H9 (cell line): ENCODE data around the gene HSPA12A. TPM values are rescaled to one million over a fixed set of nuclear protein-coding genes. Genes with fewer than 3 reads are reported as not detected.

Source experiments
- DNase-seq: peaks from one replicate; pipeline ENCODE4 v3.0.0-alpha.2; 2017
- H2AFZ ChIP-seq: one replicate; pipeline ENCODE4 v1.6.1; 2013; ENCODE audit warnings: mild to moderate bottlenecking, low read length, control low read depth, moderate library complexity
- H2AK5ac ChIP-seq: 2 replicates; pipeline ENCODE4 v1.6.1; 2013; ENCODE audit warnings: low read length, control low read depth, mixed read lengths; ENCODE audit not compliant: insufficient read length
- H2BK120ac ChIP-seq: one replicate; pipeline ENCODE4 v1.6.1; 2013; ENCODE audit warnings: low read depth, mild to moderate bottlenecking, low read length, control low read depth, inconsistent platforms; ENCODE audit not compliant: poor library complexity, severe bottlenecking
- H2BK12ac ChIP-seq: 2 replicates; pipeline ENCODE4 v1.6.1; 2013; ENCODE audit warnings: low read length, control low read depth, mixed read lengths, low read depth; ENCODE audit not compliant: insufficient read length
- H2BK15ac ChIP-seq: 2 replicates; pipeline ENCODE4 v1.6.1; 2013; ENCODE audit warnings: low read depth, low read length, control low read depth
- H2BK20ac ChIP-seq: one replicate; pipeline ENCODE4 v1.6.1; 2013; ENCODE audit warnings: low read depth, mild to moderate bottlenecking, low read length, control low read depth, inconsistent platforms; ENCODE audit not compliant: poor library complexity, severe bottlenecking
- H2BK5ac ChIP-seq: 2 replicates; pipeline ENCODE4 v1.6.1; 2013; ENCODE audit warnings: low read length, control low read depth, mixed read lengths; ENCODE audit not compliant: insufficient read length
- H3K14ac ChIP-seq: 2 replicates; pipeline ENCODE4 v1.6.1; 2013; ENCODE audit warnings: low read length, control low read depth; ENCODE audit not compliant: insufficient read depth
- H3K18ac ChIP-seq: 2 replicates; pipeline ENCODE4 v1.6.1; 2013; ENCODE audit warnings: low read depth, mild to moderate bottlenecking, mixed read lengths, low read length, control low read depth; ENCODE audit not compliant: insufficient read length
- H3K23ac ChIP-seq: 2 replicates; pipeline ENCODE4 v1.6.1; 2013; ENCODE audit warnings: low read length, control low read depth, mixed read lengths, low read depth; ENCODE audit not compliant: insufficient read length
- H3K23me2 ChIP-seq: 2 replicates; pipeline ENCODE4 v1.6.1; 2013; ENCODE audit warnings: low read depth, mild to moderate bottlenecking, mixed read lengths, low read length, control low read depth; ENCODE audit not compliant: insufficient read length, poor library complexity, severe bottlenecking
- H3K27ac ChIP-seq: 2 replicates; pipeline ENCODE4 v1.5.1; 2013; ENCODE audit warnings: low read length, control low read depth, mixed read lengths, low read depth; ENCODE audit not compliant: insufficient read length
- H3K27me3 ChIP-seq: 2 replicates; pipeline ENCODE4 v1.6.1; 2013; ENCODE audit warnings: low read length, control low read depth, inconsistent platforms; ENCODE audit not compliant: insufficient read depth
- H3K4ac ChIP-seq: 2 replicates; pipeline ENCODE4 v1.6.1; 2013; ENCODE audit warnings: low read depth, mild to moderate bottlenecking, control low read depth, inconsistent platforms, low read length, moderate library complexity
- H3K4me1 ChIP-seq: 2 replicates; pipeline ENCODE4 v1.6.1; 2013; ENCODE audit warnings: low read length, control low read depth, inconsistent platforms; ENCODE audit not compliant: insufficient read depth
- H3K4me2 ChIP-seq: 2 replicates; pipeline ENCODE4 v1.6.1; 2013; ENCODE audit warnings: low read length, control low read depth, mixed read lengths; ENCODE audit not compliant: insufficient read length, insufficient read depth
- H3K56ac ChIP-seq: 2 replicates; pipeline ENCODE4 v1.6.1; 2013; ENCODE audit warnings: low read depth, mild to moderate bottlenecking, mixed read lengths, low read length, control low read depth; ENCODE audit not compliant: insufficient read length
- H3K79me1 ChIP-seq: 2 replicates; pipeline ENCODE4 v1.6.1; 2013; ENCODE audit warnings: low read depth, mild to moderate bottlenecking, moderate library complexity, low read length, control low read depth, inconsistent platforms; ENCODE audit not compliant: insufficient read depth, poor library complexity, severe bottlenecking
- H3K79me2 ChIP-seq: 2 replicates; pipeline ENCODE4 v1.6.1; 2013; ENCODE audit warnings: low read length, control low read depth, inconsistent platforms; ENCODE audit not compliant: insufficient read depth
- H3K9ac ChIP-seq: 2 replicates; pipeline ENCODE4 v1.6.1; 2013; ENCODE audit warnings: low read length, control low read depth, mixed read lengths; ENCODE audit not compliant: insufficient read length; ENCODE audit errors: extremely low read depth
- H3K9me3 ChIP-seq: one replicate; pipeline ENCODE4 v1.6.1; 2013; ENCODE audit warnings: low read depth, low read length, inconsistent platforms; ENCODE audit not compliant: control insufficient read depth
- H3T11ph ChIP-seq: one replicate; pipeline ENCODE4 v1.6.1; 2013; ENCODE audit warnings: mild to moderate bottlenecking, low read length, control low read depth, inconsistent platforms
- H4K20me1 ChIP-seq: one replicate; pipeline ENCODE4 v1.6.1; 2013; ENCODE audit not compliant: control insufficient read depth, insufficient read length, insufficient read depth
- H4K5ac ChIP-seq: 2 replicates; pipeline ENCODE4 v1.6.1; 2013; ENCODE audit warnings: low read depth, mild to moderate bottlenecking, mixed read lengths, low read length, control low read depth; ENCODE audit not compliant: insufficient read length
- H4K8ac ChIP-seq: replicated peaks from 2 replicates; pipeline ENCODE4 v1.6.1; 2013; ENCODE audit warnings: low read length, control low read depth, mixed read lengths, low read depth; ENCODE audit not compliant: insufficient read length
- H4K91ac ChIP-seq: 2 replicates; pipeline ENCODE4 v1.6.1; 2013; ENCODE audit warnings: low read depth, mild to moderate bottlenecking, moderate library complexity, mixed read lengths, low read length, control low read depth; ENCODE audit not compliant: insufficient read length
- H3K27ac Mint-ChIP-seq, 3 experiments: 2 replicates in 2 of 3; 3 replicates in 1 of 3; pipeline ENCODE4 v1.8.0; 2020 to 2021; ENCODE audit warnings: mixed read lengths in 3 of 3, mild to moderate bottlenecking in 1 of 3, moderate library complexity in 1 of 3
- H3K27me3 Mint-ChIP-seq: 2 replicates; pipeline ENCODE4 v1.8.0; 2021; ENCODE audit warnings: low read depth, mild to moderate bottlenecking, moderate library complexity, mixed read lengths
- H3K36me3 Mint-ChIP-seq, 3 experiments: 2 replicates in 2 of 3; 3 replicates in 1 of 3; pipeline ENCODE4 v1.8.0; 2020 to 2021; ENCODE audit warnings: low read depth in 3 of 3, mixed read lengths in 3 of 3; ENCODE audit not compliant: insufficient read depth in 1 of 3
- H3K4me1 Mint-ChIP-seq, 2 experiments: 2 replicates each; pipeline ENCODE4 v1.8.0; 2020; ENCODE audit warnings: mixed read lengths in 2 of 2
- H3K4me3 Mint-ChIP-seq, 2 experiments: 2 replicates in 1 of 2; 3 replicates in 1 of 2; pipeline ENCODE4 v1.8.0; 2020 to 2021; ENCODE audit warnings: mild to moderate bottlenecking in 2 of 2, mixed read lengths in 2 of 2, moderate library complexity in 1 of 2
- H3K9me3 Mint-ChIP-seq, 2 experiments: 2 replicates in 1 of 2; 3 replicates in 1 of 2; pipeline ENCODE4 v1.8.0; 2020; ENCODE audit warnings: mild to moderate bottlenecking in 2 of 2, mixed read lengths in 2 of 2, moderate library complexity in 1 of 2
- CTCF ChIP-seq: fragments of 200-600 bp; sonication (generic); conservative IDR thresholded peaks from 3 replicates; pipeline ENCODE4 v1.8.0; 2021; ENCODE audit warnings: antibody characterized with exemption, mild to moderate bottlenecking
- WGBS: extraction: QIAGEN DNeasy Blood & Tissue Kit; methylation state at CpG from one replicate; pipeline ENCODE4 v1.1.7; 2013; ENCODE audit warnings: missing lambda C conversion rate, low lambda C conversion rate, mixed read lengths; ENCODE audit not compliant: insufficient read length; ENCODE audit errors: extremely low coverage; 5-methylcytosine and 5-hydroxymethylcytosine counted together
- total RNA-seq: library from RNA; stranded (reverse); gene quantifications from 2 replicates; pipeline ENCODE4 v1.2.1, GENCODE V29; 2021

The HSPA12A gene
- total RNA-seq, 1 experiment from 2014 or later: 3.2 TPM

DNA sequence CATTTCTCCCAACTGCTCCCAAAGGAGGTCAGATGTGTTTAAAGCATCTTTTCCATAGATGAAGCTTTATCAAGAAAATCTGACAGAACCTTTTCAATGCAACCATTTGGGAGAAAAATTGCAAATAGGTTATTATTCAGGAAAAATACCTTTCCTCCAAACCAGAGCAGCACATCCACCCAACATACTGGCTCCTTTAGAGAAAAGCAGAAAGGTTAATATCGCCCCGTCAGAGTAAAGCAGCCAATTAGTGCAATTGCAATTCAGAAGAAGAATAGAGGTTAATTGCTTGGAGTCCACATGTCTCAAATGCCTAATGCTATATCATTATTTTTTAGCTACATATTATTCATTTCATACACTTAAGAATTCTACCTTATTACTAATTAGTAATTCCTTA lies 48.9 kb upstream of the HSPA12A start:
- no peak overlapping the region for H2AK5ac ChIP-seq
- DNase-seq: no peak
- H3K4me1 Mint-ChIP-seq: peaks cover 4 to 10% of the 10 kb centered on the region in 2 experiments
- H3K14ac ChIP-seq: no peak overlapping the region
- H3K27ac Mint-ChIP-seq: no peak overlapping the region
- WGBS: no CpG with 5 or more reads among the region's 2 CpGs
- H3K4me3 Mint-ChIP-seq: no peak overlapping the region
- TF ChIP-seq CTCF: no peak
- no peaks in the 10 kb centered on the region for H3K79me2 ChIP-seq
- no peak overlapping the region for H3K4ac ChIP-seq
- H3K9ac ChIP-seq: no peak overlapping the region
- no peak overlapping the region for H4K8ac ChIP-seq
- H3K18ac ChIP-seq: no peak overlapping the region
- H3K4me1 ChIP-seq: no peaks in the 10 kb centered on the region
- H3K27ac ChIP-seq: no peak overlapping the region
- H2BK15ac ChIP-seq: no peak overlapping the region
- H3K23ac ChIP-seq: no peak overlapping the region
- H3K27me3 ChIP-seq: no peaks in the 10 kb centered on the region
- H2BK20ac ChIP-seq: no peak overlapping the region
- H3K79me1 ChIP-seq: no peaks in the 10 kb centered on the region
- no peak overlapping the region for H2BK12ac ChIP-seq
- no peak overlapping the region for H2BK120ac ChIP-seq
- no peak overlapping the region for H2AFZ ChIP-seq
- H3K9me3 ChIP-seq: no peaks in the 10 kb centered on the region
- no peaks in the 10 kb centered on the region; a peak in 1 of 7 replicates for H3K36me3 Mint-ChIP-seq
- H3K56ac ChIP-seq: no peak overlapping the region
- no peak overlapping the region for H3T11ph ChIP-seq
- H4K20me1 ChIP-seq: no peaks in the 10 kb centered on the region
- no peak overlapping the region for H4K5ac ChIP-seq
- peaks cover 16% of the 10 kb centered on the region for H3K27me3 Mint-ChIP-seq
- H3K4me2 ChIP-seq: no peak overlapping the region
- H2BK5ac ChIP-seq: no peak overlapping the region
- H4K91ac ChIP-seq: no peak overlapping the region
- peaks cover 0 to 3% of the 10 kb centered on the region in 2 experiments; a peak in 2 of 5 replicates for H3K9me3 Mint-ChIP-seq
- H3K23me2 ChIP-seq: no peaks in the 10 kb centered on the region
